Mesendoderm (in vitro differentiated cells): ENCODE measurements around the gene NUAK1.

Experiments used
- DNase-seq: peaks from one replicate; pipeline ENCODE4 v3.0.0; 2013
- H2AK5ac ChIP-seq: 2 replicates; pipeline ENCODE4 v1.6.1; 2013; ENCODE audit warnings: low read length, inconsistent platforms
- H2BK120ac ChIP-seq: 2 replicates; pipeline ENCODE4 v1.6.1; 2013; ENCODE audit warnings: low read depth, mild to moderate bottlenecking, low read length, moderate library complexity, mixed read lengths
- H2BK15ac ChIP-seq: replicated peaks from 2 replicates; pipeline ENCODE4 v1.6.1; 2013; ENCODE audit warnings: low read depth, mild to moderate bottlenecking, moderate library complexity
- H2BK5ac ChIP-seq: 2 replicates; pipeline ENCODE4 v1.6.1; 2013; ENCODE audit warnings: low read length, inconsistent platforms
- H3K18ac ChIP-seq: 2 replicates; pipeline ENCODE4 v1.6.1; 2013; ENCODE audit warnings: mild to moderate bottlenecking, low read length, mixed read lengths
- H3K23ac ChIP-seq: one replicate; pipeline ENCODE4 v1.6.1; 2013; ENCODE audit warnings: low read length
- H3K27ac ChIP-seq: 2 replicates; pipeline ENCODE4 v1.5.1; 2013; ENCODE audit warnings: low read depth, mild to moderate bottlenecking, inconsistent platforms, low read length, moderate library complexity
- H3K27me3 ChIP-seq: 2 replicates; pipeline ENCODE4 v1.6.1; 2013; ENCODE audit warnings: low read length, control low read depth, mild to moderate bottlenecking, inconsistent platforms; ENCODE audit not compliant: insufficient read depth, poor library complexity
- H3K36me3 ChIP-seq: 2 replicates; pipeline ENCODE4 v1.6.1; 2013; ENCODE audit warnings: low read length, inconsistent platforms; ENCODE audit not compliant: control insufficient read depth, insufficient read depth
- H3K4ac ChIP-seq: one replicate; pipeline ENCODE4 v1.6.1; 2013; ENCODE audit warnings: low read depth, mild to moderate bottlenecking, low read length, moderate library complexity
- H3K4me1 ChIP-seq: 2 replicates; pipeline ENCODE4 v1.6.1; 2013; ENCODE audit warnings: low read depth, low read length, inconsistent platforms; ENCODE audit not compliant: control insufficient read depth
- H3K4me2 ChIP-seq: 2 replicates; pipeline ENCODE4 v1.6.1; 2013; ENCODE audit warnings: low read length
- H3K4me3 ChIP-seq: 2 replicates; pipeline ENCODE4 v1.5.1; 2013; ENCODE audit warnings: mild to moderate bottlenecking, low read length
- H3K56ac ChIP-seq: one replicate; pipeline ENCODE4 v1.6.1; 2013; ENCODE audit warnings: low read length
- H3K79me1 ChIP-seq: 2 replicates; pipeline ENCODE4 v1.6.1; 2013; ENCODE audit warnings: low read length, inconsistent platforms
- H3K79me2 ChIP-seq: 2 replicates; pipeline ENCODE4 v1.6.1; 2013; ENCODE audit warnings: mild to moderate bottlenecking, low read length; ENCODE audit not compliant: control insufficient read depth, insufficient read depth
- H3K9ac ChIP-seq: 2 replicates; pipeline ENCODE4 v1.6.1; 2013; ENCODE audit warnings: low read length, inconsistent platforms
- H4K5ac ChIP-seq: one replicate; pipeline ENCODE4 v1.6.1; 2013; ENCODE audit warnings: low read length
- H4K8ac ChIP-seq: one replicate; pipeline ENCODE4 v1.6.1; 2013; ENCODE audit warnings: low read depth, mild to moderate bottlenecking, control low read depth, low read length, moderate library complexity
- WGBS: extraction: QIAGEN DNeasy Blood & Tissue Kit; methylation state at CpG from one replicate; pipeline ENCODE4 v1.1.7; 2013; ENCODE audit warnings: low lambda C conversion rate, missing lambda C conversion rate; ENCODE audit not compliant: insufficient coverage; ENCODE audit errors: extremely low coverage; 5-methylcytosine and 5-hydroxymethylcytosine counted together

NUAK1 gene

DNA sequence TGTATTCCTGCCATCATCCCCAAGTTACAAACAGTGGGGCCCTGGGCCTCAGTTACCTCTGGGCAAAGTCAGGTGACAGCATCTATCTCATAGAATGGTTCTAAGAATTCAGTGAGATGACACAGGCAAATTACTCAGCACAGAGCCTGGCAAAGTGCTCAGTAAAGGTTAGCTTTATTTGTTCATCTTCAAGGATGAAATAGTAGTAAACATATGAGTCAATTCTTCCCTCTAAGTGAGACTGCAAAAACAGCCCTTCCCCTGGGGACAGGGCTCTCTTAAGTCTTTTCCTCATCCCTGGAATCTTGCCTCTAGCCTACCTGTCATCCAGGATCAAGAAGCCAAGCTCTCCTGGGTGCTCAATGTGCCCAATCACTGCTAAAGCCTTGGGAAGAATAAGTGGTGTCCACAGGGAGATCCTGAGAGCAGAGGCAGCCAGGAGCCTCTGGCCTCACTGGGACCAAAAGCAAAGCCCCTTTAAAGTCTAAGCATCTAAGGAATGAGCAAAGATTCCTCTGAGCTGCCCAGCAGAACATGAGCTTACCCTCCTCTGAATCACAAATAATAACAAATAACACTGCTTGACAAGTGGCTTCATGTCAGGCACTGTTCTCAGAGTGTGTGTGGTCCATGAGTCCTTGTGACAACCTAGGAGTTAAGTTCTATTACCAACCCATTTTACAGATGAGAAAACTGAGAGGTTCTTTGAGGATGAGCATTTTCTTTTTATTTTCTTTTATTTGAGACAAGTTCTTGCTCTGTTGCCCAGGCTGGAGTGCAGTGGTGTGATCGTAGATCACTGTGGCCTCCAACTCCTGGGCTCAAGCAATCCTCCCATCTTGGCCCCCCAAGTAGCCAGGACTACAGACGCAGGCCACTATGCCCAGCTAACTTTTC is 12.1 kb downstream of the NUAK1 start:
- WGBS = no CpG with 5 or more reads among the region's 2 CpGs
- no peak overlapping the region for H2BK5ac ChIP-seq
- no peak overlapping the region for H2BK120ac ChIP-seq
- H3K4me1 ChIP-seq = peaks cover 22% of the 10 kb centered on the region
- H3K36me3 ChIP-seq = no peaks in the 10 kb centered on the region
- no peak overlapping the region for H2AK5ac ChIP-seq
- no peak overlapping the region for H4K5ac ChIP-seq
- H3K79me1 ChIP-seq = peaks cover 18% of the 10 kb centered on the region
- peaks cover 79% of the 10 kb centered on the region for H3K79me2 ChIP-seq
- no peaks in the 10 kb centered on the region for H3K27me3 ChIP-seq
- no peak overlapping the region for H2BK15ac ChIP-seq
- no peak for DNase-seq
- peak overlapping the region; percentile 0 for H3K18ac ChIP-seq
- no peak overlapping the region for H3K27ac ChIP-seq
- H4K8ac ChIP-seq = no peak overlapping the region
- H3K4me3 ChIP-seq = no peak overlapping the region
- peak overlapping the region; percentile 40 for H3K56ac ChIP-seq
- no peak overlapping the region for H3K23ac ChIP-seq
- no peak overlapping the region for H3K4ac ChIP-seq
- H3K4me2 ChIP-seq = no peak overlapping the region
- H3K9ac ChIP-seq = no peak overlapping the region

DNA sequence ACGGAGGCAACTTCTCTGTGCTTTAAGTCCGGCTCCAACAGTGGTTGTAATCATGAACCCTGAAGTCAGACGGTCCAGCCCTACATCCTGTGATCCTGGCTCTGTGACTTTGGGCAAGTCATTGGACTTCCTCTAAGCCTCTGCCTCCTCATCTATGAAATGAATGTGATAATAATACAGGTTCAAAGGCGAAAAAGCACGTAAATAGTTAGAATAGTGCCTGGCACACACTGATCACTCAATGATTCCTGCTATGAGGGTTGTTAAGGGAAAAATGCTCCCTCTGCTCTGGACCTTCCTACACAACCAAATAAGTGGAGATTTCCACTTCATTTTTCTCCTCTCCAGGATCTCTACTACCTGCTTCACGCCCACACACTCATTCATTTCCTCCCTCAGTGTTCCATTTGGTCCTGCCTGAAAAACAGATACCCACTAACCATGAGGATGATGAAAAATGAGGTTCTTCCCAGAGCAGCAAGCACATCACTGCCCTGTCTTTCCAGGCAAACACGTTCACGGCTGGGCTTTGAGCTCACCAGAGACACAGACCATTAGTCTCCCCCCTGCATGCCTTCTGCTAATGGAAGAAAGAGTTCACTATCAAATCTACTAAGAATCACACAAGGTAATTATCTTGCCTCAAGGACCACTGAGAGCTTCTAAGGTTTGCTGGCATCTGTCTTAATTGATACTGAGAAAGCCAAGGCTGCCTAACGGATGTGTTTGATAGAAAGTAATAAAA is 13.2 kb downstream of the NUAK1 start:
- H4K8ac ChIP-seq = no peak overlapping the region
- H3K36me3 ChIP-seq = no peaks in the 10 kb centered on the region
- peaks cover 80% of the 10 kb centered on the region for H3K79me2 ChIP-seq
- no peak overlapping the region for H3K4me3 ChIP-seq
- no peaks in the 10 kb centered on the region for H3K27me3 ChIP-seq
- peak overlapping the region; percentile 45 for H3K56ac ChIP-seq
- no peak overlapping the region for H3K9ac ChIP-seq
- no peak overlapping the region for H2BK5ac ChIP-seq
- no peak overlapping the region for H3K27ac ChIP-seq
- H3K79me1 ChIP-seq = peaks cover 21% of the 10 kb centered on the region
- no CpG with 5 or more reads among the region's 9 CpGs for WGBS
- H2BK120ac ChIP-seq = no peak overlapping the region
- H3K23ac ChIP-seq = no peak overlapping the region
- no peak overlapping the region for H3K4ac ChIP-seq
- no peak overlapping the region for H2BK15ac ChIP-seq
- H4K5ac ChIP-seq = no peak overlapping the region
- H2AK5ac ChIP-seq = no peak overlapping the region
- no peak for DNase-seq
- H3K4me2 ChIP-seq = no peak overlapping the region
- no peak overlapping the region for H3K18ac ChIP-seq
- H3K4me1 ChIP-seq = peaks cover 21% of the 10 kb centered on the region

DNA sequence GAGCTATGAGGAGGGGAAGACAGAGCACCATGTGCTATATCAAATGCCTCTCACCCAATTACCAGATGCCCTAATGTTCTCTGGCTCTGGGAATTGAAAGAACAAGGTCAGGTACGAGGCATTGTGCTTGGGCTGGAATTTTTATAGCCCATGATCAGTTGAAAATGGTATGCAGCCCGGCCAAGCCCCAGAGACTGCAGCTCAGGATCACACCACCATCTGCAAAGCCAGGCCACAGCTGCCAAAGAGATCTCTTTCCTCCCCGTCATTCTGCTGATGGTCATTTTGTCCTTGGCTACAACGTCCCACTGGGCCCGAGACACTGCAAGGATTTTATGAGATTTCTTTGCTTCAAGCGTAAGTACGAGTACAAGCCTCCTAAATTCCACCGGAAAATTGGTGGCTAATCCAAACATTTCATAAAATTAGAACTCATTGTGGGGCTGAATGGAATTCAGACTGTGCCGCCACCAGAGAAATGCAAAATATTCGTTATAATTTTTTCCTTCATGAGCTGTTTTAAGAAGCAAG is 15.1 kb downstream of the NUAK1 start:
- Histone ChIP-seq H3K79me1 (peaks cover 21% of the 10 kb centered on the region), H3K27me3 (no peaks in the 10 kb centered on the region), H3K4me3 (no peak overlapping the region), H3K4ac (no peak overlapping the region), H3K23ac (no peak overlapping the region), H3K18ac (no peak overlapping the region), H3K4me2 (no peak overlapping the region), H2BK5ac (no peak overlapping the region), H4K5ac (no peak overlapping the region), H3K9ac (no peak overlapping the region), H3K36me3 (no peaks in the 10 kb centered on the region), H3K79me2 (peaks cover 87% of the 10 kb centered on the region), H3K27ac (no peak overlapping the region), H3K56ac (no peak overlapping the region), H3K4me1 (peaks cover 14% of the 10 kb centered on the region), H2BK15ac (no peak overlapping the region), H2AK5ac (no peak overlapping the region), H4K8ac (no peak overlapping the region), H2BK120ac (no peak overlapping the region)
- DNase-seq = peak; percentile 80
- no CpG with 5 or more reads among the region's 10 CpGs for WGBS

DNA sequence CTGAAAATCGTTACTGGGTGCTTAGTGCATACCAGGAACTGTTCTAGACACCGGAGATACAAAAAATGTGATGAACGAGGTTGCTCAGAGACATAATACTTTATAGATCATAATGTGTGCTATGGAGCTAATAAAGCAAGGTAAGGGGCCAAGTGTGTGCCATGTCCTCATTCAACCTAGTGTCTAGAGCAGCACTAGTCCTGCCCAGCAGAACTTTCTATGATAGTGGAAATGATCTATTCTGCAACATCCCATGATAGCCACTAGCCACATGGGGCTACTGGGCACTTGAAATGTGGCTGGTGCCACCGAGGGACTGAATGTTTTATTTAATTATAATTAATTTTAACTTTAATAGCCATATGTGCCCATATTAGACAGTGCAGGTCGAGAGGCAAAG is 15.6 kb downstream of the NUAK1 start:
- Histone ChIP-seq H2BK120ac (no peak overlapping the region), H3K79me1 (peaks cover 22% of the 10 kb centered on the region), H2AK5ac (no peak overlapping the region), H3K4me2 (no peak overlapping the region), H3K4me3 (no peak overlapping the region), H3K4ac (no peak overlapping the region), H3K18ac (no peak overlapping the region), H3K4me1 (peaks cover 13% of the 10 kb centered on the region), H2BK15ac (no peak overlapping the region), H3K27ac (no peak overlapping the region), H3K79me2 (peaks cover 92% of the 10 kb centered on the region), H3K36me3 (no peaks in the 10 kb centered on the region), H3K23ac (no peak overlapping the region), H3K9ac (no peak overlapping the region), H3K56ac (no peak overlapping the region), H2BK5ac (no peak overlapping the region), H4K5ac (no peak overlapping the region), H3K27me3 (no peaks in the 10 kb centered on the region), H4K8ac (no peak overlapping the region)
- WGBS = no CpG with 5 or more reads among the region's 5 CpGs
- DNase-seq = no peak

DNA sequence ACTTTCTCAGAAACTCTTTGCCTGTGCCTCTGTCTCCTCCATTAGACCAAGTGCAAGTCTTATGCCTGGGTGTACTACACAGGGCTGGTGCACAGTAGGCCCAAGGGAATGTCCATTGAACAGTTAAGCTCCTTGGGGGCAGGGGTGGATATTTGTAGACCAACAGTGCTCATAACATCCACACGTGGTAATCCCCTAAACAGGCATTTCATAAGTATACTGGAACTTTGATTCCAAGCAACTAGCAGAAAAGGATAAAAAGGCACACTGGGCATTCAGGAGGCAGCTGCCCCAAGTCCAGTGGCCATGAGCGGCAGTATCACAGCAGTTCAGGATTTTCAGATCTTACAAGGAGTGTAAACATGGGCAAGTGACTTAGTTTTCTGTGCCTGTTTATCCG is 16.8 kb downstream of the NUAK1 start:
- H3K4ac ChIP-seq = no peak overlapping the region
- no peaks in the 10 kb centered on the region for H3K27me3 ChIP-seq
- no peak overlapping the region for H3K27ac ChIP-seq
- H4K8ac ChIP-seq = no peak overlapping the region
- H3K4me1 ChIP-seq = peaks cover 9% of the 10 kb centered on the region
- no peak overlapping the region for H4K5ac ChIP-seq
- peaks cover 94% of the 10 kb centered on the region for H3K79me2 ChIP-seq
- no peak overlapping the region for H3K18ac ChIP-seq
- H2BK15ac ChIP-seq = no peak overlapping the region
- H3K56ac ChIP-seq = no peak overlapping the region
- H2BK120ac ChIP-seq = no peak overlapping the region
- H3K36me3 ChIP-seq = no peaks in the 10 kb centered on the region
- H3K4me2 ChIP-seq = no peak overlapping the region
- WGBS = no CpG with 5 or more reads among the region's 3 CpGs
- no peak for DNase-seq
- H3K23ac ChIP-seq = no peak overlapping the region
- no peak overlapping the region for H2AK5ac ChIP-seq
- no peak overlapping the region for H3K9ac ChIP-seq
- no peak overlapping the region for H3K4me3 ChIP-seq
- H2BK5ac ChIP-seq = no peak overlapping the region
- peaks cover 23% of the 10 kb centered on the region for H3K79me1 ChIP-seq
